ENCODE measurements around the gene PFKFB3. TPM values are rescaled to one million over a fixed set of nuclear protein-coding genes. Genes with fewer than 3 reads are reported as not detected.
"Not testable (repeated sequence)": the region's sequence is repeated elsewhere in the genome, so short reads cannot be mapped to it uniquely, and the experiment has no call there.

PFKFB3 gene
- total RNA-seq, 2 experiments from 2014 or later: 57.1 to 59.3 TPM

DNA sequence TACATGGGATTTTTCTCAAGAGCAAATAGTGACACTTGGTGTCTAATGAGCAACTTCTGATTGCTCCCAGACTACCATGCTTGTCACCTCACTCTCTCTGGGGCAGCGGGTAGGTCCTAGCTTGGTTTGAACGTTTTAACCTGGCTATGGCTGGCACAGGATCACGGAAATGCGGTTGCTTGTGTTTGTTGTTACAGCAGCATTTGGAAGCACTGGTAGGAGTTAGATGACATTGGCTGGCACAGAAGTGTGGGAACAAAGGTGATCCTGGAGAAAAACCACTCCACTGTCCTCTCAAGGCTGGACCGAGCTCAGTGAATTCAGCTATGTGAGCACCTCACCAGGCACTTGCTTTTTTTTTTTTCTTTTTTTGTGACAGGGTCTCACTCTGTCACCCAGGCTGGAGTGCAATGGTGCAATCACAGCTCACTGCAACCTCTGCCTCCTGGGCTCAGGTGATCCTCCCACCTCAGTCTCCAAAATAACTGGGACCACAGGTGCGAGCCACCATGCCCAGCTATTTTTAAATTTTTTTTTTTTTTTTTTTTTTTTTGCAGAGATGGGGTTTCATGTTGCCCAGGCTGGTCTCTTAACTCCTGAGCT lies 3.5 kb upstream of the PFKFB3 start:
- H3K4me3 Mint-ChIP-seq: no peak overlapping the region

DNA sequence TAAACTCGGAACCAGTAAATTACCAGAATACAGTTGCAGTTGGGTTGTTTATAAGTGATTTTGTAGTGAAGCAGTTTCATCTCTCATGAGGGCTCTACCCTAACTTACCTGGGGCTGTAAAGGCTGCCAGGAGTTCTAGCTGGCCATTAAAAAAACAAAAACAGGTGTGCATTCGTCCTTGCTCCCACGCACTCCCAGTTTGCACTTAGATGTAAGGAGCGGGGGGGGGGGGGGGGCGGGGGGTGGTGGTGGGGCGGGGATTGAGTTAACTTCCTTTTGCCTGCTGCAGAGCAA lies 2.3 kb upstream of the PFKFB3 start:
- Mint-ChIP-seq H3K4me1 (peaks cover 29% of the 10 kb centered on the region), H3K4me3 (peak overlapping the region; percentile 77), H3K9me3 (ENCODE audit: low read depth) (no peaks in the 10 kb centered on the region), H3K27ac (no peak overlapping the region), H3K36me3 (peaks cover 10% of the 10 kb centered on the region), H3K27me3 (no peaks in the 10 kb centered on the region)
- CTCF ChIA-PET: interaction anchor here (1.1 to 7.6 kb wide), 9 partner anchors 14 to 209 kb away, joined by 3 to 182 read pairs (median 12); no protein-coding TSS in a partner anchor
- ATAC-seq (no peak), DNase-seq (no peak)

More for the DNA sequence above, 3.5 kb upstream of the PFKFB3 start:
- no peak for DNase-seq
- ATAC-seq: no peak
- CTCF ChIA-PET: interaction anchor here (1.0 to 7.6 kb wide), 7 partner anchors 16 to 207 kb away, joined by 3 to 182 read pairs (median 5); no protein-coding TSS in a partner anchor
- Mint-ChIP-seq H3K27ac (no peak overlapping the region), H3K4me1 (peaks cover 20% of the 10 kb centered on the region), H3K36me3 (peaks cover 3% of the 10 kb centered on the region), H3K9me3 (ENCODE audit: low read depth) (no peaks in the 10 kb centered on the region), H3K27me3 (no peaks in the 10 kb centered on the region)

DNA sequence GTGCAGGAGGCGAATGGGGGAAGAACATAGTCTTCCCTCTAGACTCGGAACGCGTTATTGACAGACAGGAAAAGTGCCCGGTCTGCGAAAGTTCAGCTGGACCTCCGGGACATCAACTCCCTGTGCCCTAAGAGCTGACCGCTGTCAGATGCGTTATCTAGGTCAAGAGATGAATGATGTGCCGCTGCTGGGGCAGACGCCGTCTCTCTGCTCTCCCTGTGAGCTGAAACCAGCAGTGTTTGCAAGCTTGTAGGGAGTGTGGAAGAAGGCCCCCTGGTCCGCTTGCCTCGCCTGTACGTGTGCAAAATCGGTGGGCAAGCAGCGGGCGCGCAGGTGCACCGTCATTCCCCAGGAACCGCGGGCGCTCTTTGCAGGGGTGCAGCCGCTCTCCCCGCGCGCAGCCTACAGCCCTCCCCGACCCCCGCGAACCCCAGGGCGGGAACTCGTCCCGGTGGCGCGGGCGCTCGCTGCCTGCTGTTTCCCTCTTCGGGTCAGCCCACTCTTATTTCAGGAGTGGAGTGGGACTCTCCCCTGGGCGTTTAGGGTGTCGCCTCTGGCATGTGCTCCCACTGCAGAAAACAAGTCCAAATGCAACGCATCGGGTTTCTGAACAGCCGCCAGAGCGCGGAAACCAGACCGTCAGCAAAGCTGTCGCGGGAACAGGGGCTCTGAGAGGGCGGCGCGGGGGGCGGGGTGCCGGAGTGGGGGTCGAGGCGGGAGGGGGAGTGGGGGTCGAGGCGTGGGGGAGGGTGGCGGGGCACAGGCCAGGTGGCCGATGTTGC lies 1.8 kb upstream of the PFKFB3 start:
- peaks cover 10% of the 10 kb centered on the region for H3K36me3 Mint-ChIP-seq
- no peaks in the 10 kb centered on the region for H3K9me3 Mint-ChIP-seq (ENCODE audit: low read depth)
- H3K27ac Mint-ChIP-seq: peak overlapping the region; percentile 69
- peaks cover 29% of the 10 kb centered on the region for H3K4me1 Mint-ChIP-seq
- peak overlapping the region; percentile 77 for H3K4me3 Mint-ChIP-seq
- ATAC-seq (peak; percentile 0), DNase-seq (peak; percentile 74)
- H3K27me3 Mint-ChIP-seq: no peaks in the 10 kb centered on the region
- CTCF ChIA-PET: interaction anchor here (0.6 to 7.6 kb wide), 18 partner anchors 15 to 487 kb away, joined by 3 to 182 read pairs (median 10); no protein-coding TSS in a partner anchor

DNA sequence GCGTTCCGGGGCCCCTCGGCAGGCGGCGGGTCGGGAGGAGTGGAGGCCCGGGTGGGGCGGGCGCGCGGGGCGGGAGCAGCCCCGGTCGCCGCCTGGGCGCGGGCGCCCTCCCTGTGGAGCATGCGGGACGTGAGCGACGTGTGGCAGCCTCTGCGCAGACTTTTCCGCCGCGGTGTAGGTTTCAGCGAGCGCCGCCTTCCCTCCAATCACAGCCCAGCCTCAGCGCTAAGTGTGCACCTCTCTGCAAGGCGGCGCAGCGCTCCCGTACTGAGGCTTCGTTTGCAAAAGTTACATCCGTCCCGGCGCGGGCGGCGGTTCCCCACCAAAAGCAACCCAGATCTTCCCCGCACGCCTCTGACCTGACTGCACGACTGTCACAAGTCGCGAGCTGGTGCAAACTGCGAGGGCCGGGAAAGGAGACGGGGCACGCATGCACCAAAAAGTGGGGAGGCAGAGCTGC lies 1.2 kb upstream of the PFKFB3 start:
- ATAC-seq (peak; percentile 67), DNase-seq (peak; percentile 94)
- H3K4me3 Mint-ChIP-seq: peak overlapping the region; percentile 88
- H3K27me3 Mint-ChIP-seq: no peaks in the 10 kb centered on the region
- peaks cover 10% of the 10 kb centered on the region for H3K36me3 Mint-ChIP-seq
- peak overlapping the region; percentile 93 for H3K27ac Mint-ChIP-seq
- peaks cover 29% of the 10 kb centered on the region for H3K4me1 Mint-ChIP-seq
- no peaks in the 10 kb centered on the region for H3K9me3 Mint-ChIP-seq (ENCODE audit: low read depth)
- CTCF ChIA-PET: interaction anchor here (0.6 to 7.6 kb wide), 29 partner anchors 7 to 486 kb away, joined by 3 to 182 read pairs (median 8); no protein-coding TSS in a partner anchor

GRCh38 chr10:6202098-6202683 lies 541 bp upstream of the PFKFB3 start:
- Mint-ChIP-seq H3K36me3 (peaks cover 10% of the 10 kb centered on the region), H3K9me3 (ENCODE audit: low read depth) (no peaks in the 10 kb centered on the region), H3K4me1 (peaks cover 30% of the 10 kb centered on the region), H3K27me3 (no peaks in the 10 kb centered on the region), H3K27ac (peak overlapping the region; percentile 93), H3K4me3 (peak overlapping the region; percentile 88)
- CTCF ChIA-PET: interaction anchor here (0.7 to 7.6 kb wide), 70 partner anchors 8 to 485 kb away, joined by 3 to 182 read pairs (median 4); no protein-coding TSS in a partner anchor
- DNase-seq (no peak), ATAC-seq (no peak)

DNA sequence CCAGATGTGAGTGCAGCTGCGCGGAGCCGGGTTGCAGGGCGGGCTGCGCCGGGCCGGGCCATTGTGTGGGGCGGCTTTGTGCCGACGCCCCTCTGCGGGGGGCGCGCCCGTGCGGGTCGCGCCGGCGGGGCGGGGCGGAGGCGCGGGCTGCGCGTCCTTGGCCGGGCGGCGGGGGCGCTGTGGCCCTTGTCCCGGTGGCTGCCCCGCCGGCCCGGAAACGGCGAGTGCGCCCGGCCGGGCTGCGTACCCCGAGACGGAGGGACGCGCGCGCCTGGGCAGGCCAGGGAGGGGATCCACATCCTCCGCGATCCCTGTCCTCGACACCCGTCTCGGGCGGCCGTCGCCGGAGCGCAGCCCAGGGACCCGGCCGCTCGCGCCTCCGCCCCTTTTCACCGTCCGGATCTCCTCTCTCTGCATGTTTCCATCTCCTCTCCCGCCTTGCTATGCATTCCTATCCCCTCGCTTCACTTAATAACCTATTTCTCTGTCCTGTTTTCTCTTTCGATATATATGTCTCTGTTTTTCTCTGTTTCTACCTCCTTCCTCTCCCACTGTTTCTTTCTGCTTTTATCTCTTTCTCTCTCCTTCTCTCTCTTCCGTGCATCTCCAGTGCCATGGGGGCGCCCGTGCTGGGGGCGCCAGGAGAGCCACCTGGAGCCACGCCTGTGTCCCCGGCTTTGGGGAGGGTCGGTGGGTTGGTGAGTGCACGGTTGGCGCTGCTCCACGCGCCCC lies 765 bp downstream of the PFKFB3 start:
- peak; percentile 73 for DNase-seq
- Mint-ChIP-seq H3K27ac (peak overlapping the region; percentile 88), H3K36me3 (peaks cover 12% of the 10 kb centered on the region), H3K4me1 (peaks cover 40% of the 10 kb centered on the region), H3K4me3 (peak overlapping the region; percentile 98), H3K27me3 (no peaks in the 10 kb centered on the region), H3K9me3 (ENCODE audit: low read depth) (no peaks in the 10 kb centered on the region)
- ATAC-seq: peak; percentile 45
- CTCF ChIA-PET: interaction anchor here (0.6 to 7.6 kb wide), 35 partner anchors 15 to 462 kb away, joined by 3 to 182 read pairs (median 7); no protein-coding TSS in a partner anchor

DNA sequence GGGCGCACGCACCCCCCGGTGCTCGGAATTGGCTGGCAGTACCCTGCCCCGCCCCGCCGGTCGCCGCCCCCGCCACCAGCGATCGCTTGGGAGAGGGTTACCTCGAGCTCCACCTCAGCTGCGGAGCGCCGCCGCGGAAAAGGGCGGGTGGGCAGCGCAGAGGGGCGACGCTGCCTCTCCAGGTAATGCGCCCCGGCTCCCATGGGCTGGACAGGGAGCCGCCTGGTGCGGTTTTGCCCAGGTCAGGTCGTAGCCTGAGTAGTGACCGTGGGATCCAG lies 1.3 kb downstream of the PFKFB3 start:
- Mint-ChIP-seq H3K4me3 (peak overlapping the region; percentile 98), H3K27me3 (no peaks in the 10 kb centered on the region)

GRCh38 chr10:6204341-6205191 lies 1.8 kb downstream of the PFKFB3 start:
- peak; percentile 45 for DNase-seq
- H3K4me1 Mint-ChIP-seq: peaks cover 47% of the 10 kb centered on the region
- peak overlapping the region; percentile 98 for H3K4me3 Mint-ChIP-seq
- no peak overlapping the region for H3K27ac Mint-ChIP-seq
- peaks cover 12% of the 10 kb centered on the region for H3K36me3 Mint-ChIP-seq
- no peak for ATAC-seq
- no peaks in the 10 kb centered on the region for H3K27me3 Mint-ChIP-seq
- CTCF ChIA-PET: interaction anchor here (0.6 to 7.6 kb wide), 7 partner anchors 59 to 204 kb away, joined by 3 to 67 read pairs (median 3); no protein-coding TSS in a partner anchor
- no peaks in the 10 kb centered on the region for H3K9me3 Mint-ChIP-seq (ENCODE audit: low read depth)

More for the DNA sequence above, 1.3 kb downstream of the PFKFB3 start:
- Mint-ChIP-seq H3K27ac (no peak overlapping the region), H3K36me3 (peaks cover 12% of the 10 kb centered on the region), H3K9me3 (ENCODE audit: low read depth) (no peaks in the 10 kb centered on the region), H3K4me1 (peaks cover 45% of the 10 kb centered on the region)
- ATAC-seq (peak; percentile 5), DNase-seq (peak; percentile 68)
- CTCF ChIA-PET: interaction anchor here (0.6 to 7.6 kb wide), 6 partner anchors 60 to 205 kb away, joined by 3 to 67 read pairs (median 4); no protein-coding TSS in a partner anchor

DNA sequence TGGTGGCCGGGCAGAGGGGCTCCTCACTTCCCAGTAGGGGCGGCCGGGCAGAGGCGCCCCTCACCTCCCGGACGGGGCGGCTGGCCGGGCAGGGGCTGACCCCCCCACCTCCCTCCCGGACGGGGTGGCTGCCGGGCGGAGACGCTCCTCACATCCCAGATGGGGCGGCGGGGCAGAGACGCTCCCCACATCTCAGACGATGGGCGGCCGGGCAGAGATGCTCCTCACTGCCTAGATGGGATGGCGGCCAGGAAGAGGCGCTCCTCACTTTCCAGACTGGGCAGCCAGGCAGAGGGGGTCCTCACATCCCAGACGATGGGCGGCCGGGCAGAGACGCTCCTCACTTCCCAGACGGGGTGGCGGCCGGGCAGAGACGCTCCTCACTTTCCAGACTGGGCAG lies 3.8 kb downstream of the PFKFB3 start:
- CTCF ChIA-PET: interaction anchor here (1.9 kb wide), 1 partner anchor 94 kb away, joined by 6 read pairs; no protein-coding TSS in a partner anchor
- not testable (repeated sequence) for H3K27ac Mint-ChIP-seq; H3K9me3 Mint-ChIP-seq (ENCODE audit: low read depth); H3K27me3 Mint-ChIP-seq; DNase-seq; ATAC-seq; H3K4me3 Mint-ChIP-seq
- Mint-ChIP-seq H3K36me3 (peaks cover 12% of the 10 kb centered on the region), H3K4me1 (peaks cover 37% of the 10 kb centered on the region)

DNA sequence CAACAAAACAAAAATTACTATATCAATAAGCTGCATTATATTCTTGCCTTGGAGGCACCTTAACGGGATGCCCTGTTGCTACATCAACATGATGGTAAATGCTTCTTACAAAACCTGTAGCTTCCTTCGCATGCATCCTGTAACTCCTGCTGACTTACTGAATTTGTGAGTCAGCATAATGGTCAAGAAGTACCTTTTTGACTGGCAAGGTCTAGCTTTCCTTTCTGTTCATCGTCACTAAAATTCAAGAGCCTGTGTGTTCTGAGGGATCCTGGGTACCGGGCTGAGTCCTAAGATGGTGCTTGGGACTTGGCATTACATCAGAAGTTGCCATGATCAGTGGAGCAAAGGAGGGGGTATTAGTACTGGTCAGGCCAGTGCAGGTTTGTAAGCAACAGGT lies 4.9 kb downstream of the PFKFB3 start:
- H3K4me3 Mint-ChIP-seq: no peak overlapping the region
- no peaks in the 10 kb centered on the region for H3K9me3 Mint-ChIP-seq (ENCODE audit: low read depth)
- H3K36me3 Mint-ChIP-seq: peaks cover 12% of the 10 kb centered on the region
- ATAC-seq: no peak
- CTCF ChIA-PET: interaction anchor here (1.3 to 2.1 kb wide), 5 partner anchors 59 to 199 kb away, joined by 3 to 20 read pairs (median 4); no protein-coding TSS in a partner anchor
- peaks cover 29% of the 10 kb centered on the region for H3K4me1 Mint-ChIP-seq
- H3K27me3 Mint-ChIP-seq: no peaks in the 10 kb centered on the region
- H3K27ac Mint-ChIP-seq: peak overlapping the region; percentile 57
- no peak for DNase-seq

GRCh38 chr10:6208799-6209235 lies 6.1 kb downstream of the PFKFB3 start:
- CTCF ChIA-PET: interaction anchor here (2.1 kb wide), 1 partner anchor 193 kb away, joined by 20 read pairs; no protein-coding TSS in a partner anchor
- DNase-seq (no peak), ATAC-seq (no peak)
- peaks cover 13% of the 10 kb centered on the region for H3K36me3 Mint-ChIP-seq
- H3K4me3 Mint-ChIP-seq: no peak overlapping the region
- no peaks in the 10 kb centered on the region for H3K27me3 Mint-ChIP-seq
- H3K9me3 Mint-ChIP-seq (ENCODE audit: low read depth): no peaks in the 10 kb centered on the region
- H3K4me1 Mint-ChIP-seq: peaks cover 27% of the 10 kb centered on the region
- no peak overlapping the region for H3K27ac Mint-ChIP-seq

DNA sequence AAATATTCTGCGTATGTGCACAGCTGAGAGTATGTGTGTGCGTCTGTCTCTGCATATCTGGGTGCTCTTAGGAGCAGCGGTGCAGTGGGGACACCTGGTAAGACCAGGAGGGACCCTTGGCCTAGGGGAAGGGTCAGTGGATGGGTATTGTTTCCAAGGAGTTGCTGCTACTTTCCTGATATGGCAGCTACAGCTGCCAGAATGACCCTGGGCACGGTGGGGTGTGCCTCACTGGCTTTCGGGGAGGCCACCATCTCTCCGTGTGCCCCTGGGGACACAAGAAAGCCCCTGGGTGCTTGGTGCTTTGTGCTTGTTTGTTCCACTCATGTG lies 8.6 kb downstream of the PFKFB3 start:
- Mint-ChIP-seq H3K9me3 (ENCODE audit: low read depth) (no peaks in the 10 kb centered on the region), H3K4me3 (no peak overlapping the region), H3K36me3 (peaks cover 16% of the 10 kb centered on the region), H3K27me3 (no peaks in the 10 kb centered on the region), H3K27ac (no peak overlapping the region), H3K4me1 (peaks cover 18% of the 10 kb centered on the region)
- CTCF ChIA-PET: interaction anchor here (1.3 kb wide), 1 partner anchor 9 kb away, joined by 3 read pairs; the partner anchor contains the start of gene PFKFB3
- DNase-seq: no peak
- no peak for ATAC-seq
